K562 (cell line): ENCODE results near the gene GADD45GIP1. TPM values are rescaled to one million over a fixed set of nuclear protein-coding genes. Genes with fewer than 3 reads are reported as not detected.

Experiments
- ATAC-seq: fragments of 200-7000 bp; cut with Tn5 transposase; 3 replicates; pipeline ENCODE4 v1.9.1; 2020; ENCODE audit warnings: moderate library complexity
- BruUV-seq: library from RNA; stranded (reverse); fragments of 400-500 nt; replicated peaks from 2 replicates; lab custom pipeline; 2021; lab: Mats Ljungman, UMichigan
- CTCF ChIA-PET: fragments of 300-600 bp; formaldehyde crosslinking; extraction: SDS; loops from one replicate; lab custom pipeline; 2021; ENCODE audit warnings: low intra/inter-chr PET ratio; lab: Yijun Ruan, JAX
- POLR2A ChIA-PET: fragments of 300-600, 350-650 bp; sonication (Branson Sonifier 250); formaldehyde crosslinking; extraction: SDS; loops from one replicate; lab custom pipeline; 2021; ENCODE audit warnings: antibody characterized with exemption, inconsistent platforms; lab: Yijun Ruan, JAX
- DNase-seq, 4 experiments: peaks; one replicate each; pipeline versions ENCODE4 v3.0.0 to v3.0.0-alpha.2; 2011 to 2018; ENCODE audit warnings: low spot score in 3 of 4, mixed read lengths in 3 of 4; ENCODE audit errors: extremely low read depth in 1 of 4
- FAIRE-seq: peaks from 2 replicates; lab custom pipeline; 2011; peaks lifted over from hg19 to GRCh38; lab: Jason Lieb, UNC
- H2AFZ ChIP-seq: 2 replicates; pipeline ENCODE4 v1.6.0; 2011; ENCODE audit warnings: low read depth, low read length, control low read depth, inconsistent platforms
- H3K27ac ChIP-seq: fragments of 200-600 bp; 3 replicates; pipeline ENCODE4 v1.8.0; 2011; ENCODE audit warnings: low read depth, mild to moderate bottlenecking, control low read depth, inconsistent platforms, low read length, moderate library complexity, mixed read lengths; ENCODE audit errors: extremely low read depth
- H3K27me3 ChIP-seq, 2 experiments: fragments of 300-600 bp in 1 of 2; 2 replicates in 1 of 2; 3 replicates in 1 of 2; pipeline versions ENCODE4 v1.6.0 to v1.8.0; 2011; ENCODE audit warnings: inconsistent platforms in 2 of 2, low read length in 2 of 2, mild to moderate bottlenecking in 1 of 2, mixed read lengths in 1 of 2, moderate library complexity in 1 of 2; ENCODE audit not compliant: control insufficient read depth in 2 of 2, insufficient read depth in 2 of 2
- H3K36me3 ChIP-seq: fragments of 300-600 bp; 3 replicates; pipeline ENCODE4 v1.8.0; 2011; ENCODE audit warnings: mild to moderate bottlenecking, low read length, inconsistent platforms; ENCODE audit not compliant: control insufficient read depth, insufficient read depth
- H3K4me1 ChIP-seq, 2 experiments: fragments of 200-600 bp in 1 of 2; replicated peaks in 1 of 2; 2 replicates in 1 of 2; 3 replicates in 1 of 2; pipeline versions ENCODE4 v1.5.1 to v1.8.0; 2011; ENCODE audit warnings: inconsistent platforms in 2 of 2, low read length in 2 of 2, mild to moderate bottlenecking in 1 of 2, mixed read lengths in 1 of 2, moderate library complexity in 1 of 2; ENCODE audit not compliant: control insufficient read depth in 2 of 2, insufficient read depth in 2 of 2
- H3K4me2 ChIP-seq: 2 replicates; pipeline ENCODE4 v1.6.1; 2011; ENCODE audit warnings: low read length, control low read depth, inconsistent platforms, mixed read lengths; ENCODE audit not compliant: insufficient read depth
- H3K4me3 ChIP-seq: fragments of 200-600 bp; sonication (generic), shearing (Covaris generic); 2 replicates; pipeline ENCODE4 v1.5.1; 2016; ENCODE audit warnings: control low read depth, inconsistent platforms
- H3K79me2 ChIP-seq: fragments of 200-600 bp; 3 replicates; pipeline ENCODE4 v1.8.0; 2011; ENCODE audit warnings: low read length, inconsistent platforms; ENCODE audit not compliant: control insufficient read depth, insufficient read depth
- H3K9ac ChIP-seq, 2 experiments: 2 replicates each; pipeline versions ENCODE4 v1.6.0 to v1.6.1; 2011; ENCODE audit warnings: low read depth in 2 of 2, low read length in 2 of 2, control low read depth in 1 of 2, inconsistent platforms in 1 of 2, mild to moderate bottlenecking in 1 of 2, mixed read lengths in 1 of 2; ENCODE audit not compliant: insufficient read depth in 1 of 2
- H3K9me1 ChIP-seq: one replicate; pipeline ENCODE4 v1.6.0; 2011; ENCODE audit warnings: inconsistent platforms, mild to moderate bottlenecking, low read length, moderate library complexity; ENCODE audit not compliant: control insufficient read depth, insufficient read depth
- H3K9me3 ChIP-seq: replicated peaks from 2 replicates; pipeline ENCODE4 v1.5.1; 2011; ENCODE audit warnings: low read depth, low read length, inconsistent platforms; ENCODE audit not compliant: control insufficient read depth, insufficient read depth
- H4K20me1 ChIP-seq: replicated peaks from 2 replicates; pipeline ENCODE4 v1.6.1; 2011; ENCODE audit warnings: low read length, inconsistent platforms, mixed read lengths; ENCODE audit not compliant: control insufficient read depth, insufficient read depth
- ATF3 ChIP-seq, 2 experiments: fragments of 450-650 bp in 1 of 2; sonication (generic) in 1 of 2; formaldehyde crosslinking in 1 of 2; IDR thresholded peaks in 1 of 2; conservative IDR thresholded peaks in 1 of 2; 2 replicates each; pipeline versions ENCODE4 v1.6.1 to v1.8.1; 2016 to 2023; ENCODE audit warnings: mild to moderate bottlenecking in 2 of 2, moderate library complexity in 2 of 2, inconsistent platforms in 1 of 2, missing genetic modification reagents in 1 of 2
- GATAD2A ChIP-seq: fragments of 450-650 bp; IDR thresholded peaks from 2 replicates; pipeline ENCODE4 v1.6.1; 2017
- NONO ChIP-seq, 2 experiments: fragments of 200-400 bp in 1 of 2; fragments of 450-650 bp in 1 of 2; formaldehyde crosslinking in 1 of 2; IDR thresholded peaks; 2 replicates each; pipeline ENCODE4 v1.6.1; 2017; ENCODE audit warnings: low read depth in 2 of 2, mild to moderate bottlenecking in 2 of 2, moderate library complexity in 2 of 2, low read length in 1 of 2
- SMARCC2 ChIP-seq: fragments of 450-650 bp; IDR thresholded peaks from 2 replicates; pipeline ENCODE4 v1.6.1; 2017; ENCODE audit warnings: antibody characterized with exemption, moderate library complexity, mild to moderate bottlenecking, low read depth
- ZBTB33 ChIP-seq: sonication (generic); formaldehyde crosslinking; IDR thresholded peaks from 2 replicates; pipeline ENCODE4 v1.8.1; 2023; ENCODE audit warnings: mild to moderate bottlenecking, missing genetic modification reagents
- ZNF586 ChIP-seq: fragments of 450-650 bp; formaldehyde crosslinking; conservative IDR thresholded peaks from 2 replicates; pipeline ENCODE4 v1.4.0; 2020; ENCODE audit warnings: mild to moderate bottlenecking, moderate library complexity
- ZSCAN32 ChIP-seq: fragments of 450-650 bp; formaldehyde crosslinking; IDR thresholded peaks from 2 replicates; pipeline ENCODE4 v1.4.0; 2020; ENCODE audit warnings: mild to moderate bottlenecking, moderate library complexity
- WGBS: fragments of 100-300 bp; shearing (Covaris generic); methylation state at CpG from one replicate; pipeline ENCODE4 v1.1.6; 2016; ENCODE audit warnings: low coverage, mixed read lengths; ENCODE audit not compliant: insufficient coverage; ENCODE audit errors: missing lambda C conversion rate; 5-methylcytosine and 5-hydroxymethylcytosine counted together
- in situ Hi-C: fragments of 300-500 bp; cut with MboI; formaldehyde crosslinking; loops from 4 replicates; pipeline ENCODE4 v1.15.0; 2018; ENCODE audit warnings: inconsistent platforms, mixed read lengths
- intact Hi-C: fragments of 100-400 bp; cut with micrococcal nuclease; formaldehyde crosslinking; loops from 2 replicates; pipeline ENCODE4 v1.14.2; 2022
- polyA plus RNA-seq, 8 experiments: library from polyadenylated mRNA; depleted of rRNA in 4 of 8; stranded (reverse) in 5 of 8; unstranded in 3 of 8; fragments of >200 nt; fragmentation: Nextera tagmentation in 2 of 8; fragmentation: Illumina TruSeq in 1 of 8; extraction: Ambion mirVana in 2 of 8; extraction: Trizol in 1 of 8; gene quantifications; 2 replicates each; pipeline versions ENCODE4 v1.2.1 to v1.2.3, GENCODE V29; 2011 to 2014; ENCODE audit warnings: inconsistent platforms in 1 of 8, missing spikeins in 1 of 8
- total RNA-seq, 7 experiments: library from RNA; depleted of rRNA in 6 of 7; stranded (reverse); fragments of >200 nt in 6 of 7; fragmentation: Illumina TruSeq in 2 of 7; extraction: Trizol in 2 of 7; gene quantifications; 2 replicates each; pipeline versions ENCODE4 v1.2.1 to v1.2.3, GENCODE V29; 2011 to 2021; ENCODE audit warnings: low replicate concordance in 1 of 7
- TF ChIP-seq, protein P1 (sequence below): fragments of 450-650 bp; IDR thresholded peaks from 2 replicates; pipeline ENCODE4 v1.6.1; 2016; ENCODE audit warnings: missing biosample characterization, missing genetic modification characterization
- TF ChIP-seq, protein P2 (sequence below): fragments of 450-650 bp; formaldehyde crosslinking; IDR thresholded peaks from 2 replicates; pipeline ENCODE4 v1.4.0; 2020; ENCODE audit warnings: mild to moderate bottlenecking, mixed read lengths
- TF ChIP-seq, protein P3 (sequence below), 2 experiments: IDR thresholded peaks; 2 replicates each; pipeline ENCODE4 v1.6.1; 2012; ENCODE audit warnings: improper control_type of control experiment in 2 of 2, low read depth in 2 of 2, low read length in 2 of 2, borderline replicate concordance in 1 of 2

GADD45GIP1 gene
- total and polyA plus RNA-seq, 9 of the 15 experiments (the other 6 are each of a cell fraction or from before 2014, with no cell fraction given): 5.1 to 161 (median 29.2) TPM

DNA sequence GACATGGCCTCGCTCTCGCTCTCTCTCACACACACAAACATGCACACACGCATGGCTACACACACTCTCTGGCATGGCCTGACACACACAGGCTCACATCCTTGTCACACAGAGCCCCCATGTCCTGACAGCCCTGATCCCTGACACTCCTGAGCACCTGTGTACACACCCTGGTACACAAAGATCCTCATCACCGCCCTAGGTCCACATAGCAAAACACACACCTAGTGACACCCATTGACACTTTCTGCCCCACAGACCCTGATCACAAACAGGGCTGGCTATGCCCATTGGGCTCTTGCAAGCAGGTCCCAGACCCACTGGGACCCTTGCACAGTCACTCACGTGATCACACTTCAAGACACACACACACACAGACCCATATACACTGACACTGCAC lies 34.3 kb upstream of the GADD45GIP1 start:
- Histone ChIP-seq H3K27ac (no peak overlapping the region; the same call in 2 of the 3 replicates), H3K79me2 (peaks cover 11% of the 10 kb centered on the region), H2AFZ (no peak overlapping the region), H3K4me2 (no peak overlapping the region), H3K27me3 (no peaks in the 10 kb centered on the region; a peak in 1 of 5 replicates), H3K9me1 (no peaks in the 10 kb centered on the region), H3K9ac (0 out of 4 replicates have a peak overlapping the region, but pooled peaks of 1 of the 2 experiments have one; percentile 7), H3K4me3 (no peak overlapping the region), H3K9me3 (no peaks in the 10 kb centered on the region), H4K20me1 (no peaks in the 10 kb centered on the region), H3K36me3 (no peaks in the 10 kb centered on the region), H3K4me1 (peaks cover 8 to 38% of the 10 kb centered on the region in 2 experiments; a peak in 4 of 5 replicates)
- FAIRE-seq: no peak
- no peak for DNase-seq
- BruUV-seq: no TSS peak
- TF ChIP-seq NONO (IDR thresholded peaks at IDR 0.05; ENCODE audit: low read depth in 2 of 2, low read length in 1 of 2) (no peak), GATAD2A (0 out of 2 replicates have a peak, but pooled peaks have one; percentile 28), ZSCAN32 (CRISPR knock-in tag) (no peak), SMARCC2 (no peak), ATF3 (IDR thresholded peaks at IDR 0.05) (no peak), ATF3 (CRISPR knock-in tag; conservative IDR thresholded peaks at IDR 0.05) (no peak), ZNF586 (CRISPR knock-in tag) (no peak), ZBTB33 (CRISPR knock-in tag) (0 out of 2 replicates have a peak, but pooled peaks have one; percentile 11)
- TF ChIP-seq, protein P1, sequence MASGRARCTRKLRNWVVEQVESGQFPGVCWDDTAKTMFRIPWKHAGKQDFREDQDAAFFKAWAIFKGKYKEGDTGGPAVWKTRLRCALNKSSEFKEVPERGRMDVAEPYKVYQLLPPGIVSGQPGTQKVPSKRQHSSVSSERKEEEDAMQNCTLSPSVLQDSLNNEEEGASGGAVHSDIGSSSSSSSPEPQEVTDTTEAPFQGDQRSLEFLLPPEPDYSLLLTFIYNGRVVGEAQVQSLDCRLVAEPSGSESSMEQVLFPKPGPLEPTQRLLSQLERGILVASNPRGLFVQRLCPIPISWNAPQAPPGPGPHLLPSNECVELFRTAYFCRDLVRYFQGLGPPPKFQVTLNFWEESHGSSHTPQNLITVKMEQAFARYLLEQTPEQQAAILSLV (tag): no peak
- TF ChIP-seq, protein P2, sequence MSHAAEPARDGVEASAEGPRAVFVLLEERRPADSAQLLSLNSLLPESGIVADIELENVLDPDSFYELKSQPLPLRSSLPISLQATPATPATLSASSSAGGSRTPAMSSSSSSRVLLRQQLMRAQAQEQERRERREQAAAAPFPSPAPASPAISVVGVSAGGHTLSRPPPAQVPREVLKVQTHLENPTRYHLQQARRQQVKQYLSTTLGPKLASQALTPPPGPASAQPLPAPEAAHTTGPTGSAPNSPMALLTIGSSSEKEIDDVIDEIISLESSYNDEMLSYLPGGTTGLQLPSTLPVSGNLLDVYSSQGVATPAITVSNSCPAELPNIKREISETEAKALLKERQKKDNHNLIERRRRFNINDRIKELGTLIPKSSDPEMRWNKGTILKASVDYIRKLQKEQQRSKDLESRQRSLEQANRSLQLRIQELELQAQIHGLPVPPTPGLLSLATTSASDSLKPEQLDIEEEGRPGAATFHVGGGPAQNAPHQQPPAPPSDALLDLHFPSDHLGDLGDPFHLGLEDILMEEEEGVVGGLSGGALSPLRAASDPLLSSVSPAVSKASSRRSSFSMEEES (CRISPR knock-in tag): peak; percentile 12; the same call in 1 of the 2 replicates
- TF ChIP-seq, protein P3, sequence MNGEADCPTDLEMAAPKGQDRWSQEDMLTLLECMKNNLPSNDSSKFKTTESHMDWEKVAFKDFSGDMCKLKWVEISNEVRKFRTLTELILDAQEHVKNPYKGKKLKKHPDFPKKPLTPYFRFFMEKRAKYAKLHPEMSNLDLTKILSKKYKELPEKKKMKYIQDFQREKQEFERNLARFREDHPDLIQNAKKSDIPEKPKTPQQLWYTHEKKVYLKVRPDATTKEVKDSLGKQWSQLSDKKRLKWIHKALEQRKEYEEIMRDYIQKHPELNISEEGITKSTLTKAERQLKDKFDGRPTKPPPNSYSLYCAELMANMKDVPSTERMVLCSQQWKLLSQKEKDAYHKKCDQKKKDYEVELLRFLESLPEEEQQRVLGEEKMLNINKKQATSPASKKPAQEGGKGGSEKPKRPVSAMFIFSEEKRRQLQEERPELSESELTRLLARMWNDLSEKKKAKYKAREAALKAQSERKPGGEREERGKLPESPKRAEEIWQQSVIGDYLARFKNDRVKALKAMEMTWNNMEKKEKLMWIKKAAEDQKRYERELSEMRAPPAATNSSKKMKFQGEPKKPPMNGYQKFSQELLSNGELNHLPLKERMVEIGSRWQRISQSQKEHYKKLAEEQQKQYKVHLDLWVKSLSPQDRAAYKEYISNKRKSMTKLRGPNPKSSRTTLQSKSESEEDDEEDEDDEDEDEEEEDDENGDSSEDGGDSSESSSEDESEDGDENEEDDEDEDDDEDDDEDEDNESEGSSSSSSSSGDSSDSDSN (IDR thresholded peaks at IDR 0.05; ENCODE audit: borderline replicate concordance in 1 of 2, low read depth in 2 of 2, low read length in 2 of 2): no peak
- WGBS: 83% methylated on average over 5 of the region's 5 CpGs
- ChIA-PET CTCF (no interaction called here), POLR2A (no interaction called here)
- no peak for ATAC-seq
- intact Hi-C loops (no loop called here), in situ Hi-C loops (no loop called here)
